Omental fat pad (tissue), 4 donors: ENCODE results near the gene ELL2. TPM values are rescaled to one million over a fixed set of nuclear protein-coding genes. Genes with fewer than 3 reads are reported as not detected.

Experiments
- ATAC-seq: fragments of 150-250 bp; one replicate; pipeline ENCODE4 v1.9.1; 2016; ENCODE audit warnings: mild to moderate bottlenecking, moderate library complexity; ENCODE audit not compliant: low FRiP score
- DNase-seq: peaks from one replicate; pipeline ENCODE4 v3.0.0-alpha.2; 2019; ENCODE audit warnings: low spot score
- CTCF ChIP-seq, 3 donors: fragments of 450-650 bp; IDR thresholded peaks; one replicate each; pipeline ENCODE4 v1.5.1; 2016 to 2017; ENCODE audit warnings: antibody characterized with exemption in 3 of 3, mild to moderate bottlenecking in 3 of 3, moderate library complexity in 2 of 3
- total RNA-seq, 4 donors: library from RNA; depleted of rRNA; stranded (reverse); fragments of >200 nt; gene quantifications; one replicate each; pipeline ENCODE4 v1.1.0, GENCODE V29; 2016

The ELL2 gene
- total RNA-seq, 4 donors from 2014 or later: 64.3 to 318 (median 121) TPM

DNA sequence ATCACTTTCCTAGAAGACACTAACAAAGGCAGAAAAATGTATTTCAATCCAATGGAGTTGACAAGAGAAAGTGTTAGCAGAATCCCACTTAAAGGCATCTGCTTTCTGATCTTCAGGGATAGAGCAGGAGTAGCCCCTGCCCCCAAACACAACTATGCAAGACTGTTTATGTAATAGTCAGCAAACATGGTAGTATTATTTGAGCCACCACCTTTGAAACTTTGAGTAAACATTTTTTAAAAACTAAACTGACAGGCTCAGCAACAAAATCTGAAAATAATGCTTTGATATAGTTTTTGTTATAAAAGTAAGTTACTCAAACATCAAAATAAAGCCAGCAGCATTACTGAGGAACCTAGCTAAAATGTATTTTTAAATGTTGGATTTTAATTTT is 4.8 kb downstream of the ELL2 start:
- no peak for TF ChIP-seq CTCF (IDR thresholded peaks at IDR 0.05)
- ATAC-seq (no peak), DNase-seq (no peak)

- no peak for TF ChIP-seq CTCF (IDR thresholded peaks at IDR 0.05)
- ATAC-seq: no peak
- DNase-seq: no peak
These were observed 5.4 kb downstream of the ELL2 start for GRCh38 chr5:95956021-95956899.

GRCh38 chr5:95954716-95955115 is 6.9 kb downstream of the ELL2 start:
- TF ChIP-seq CTCF (IDR thresholded peaks at IDR 0.05): no peak
- DNase-seq (no peak), ATAC-seq (no peak)

DNA sequence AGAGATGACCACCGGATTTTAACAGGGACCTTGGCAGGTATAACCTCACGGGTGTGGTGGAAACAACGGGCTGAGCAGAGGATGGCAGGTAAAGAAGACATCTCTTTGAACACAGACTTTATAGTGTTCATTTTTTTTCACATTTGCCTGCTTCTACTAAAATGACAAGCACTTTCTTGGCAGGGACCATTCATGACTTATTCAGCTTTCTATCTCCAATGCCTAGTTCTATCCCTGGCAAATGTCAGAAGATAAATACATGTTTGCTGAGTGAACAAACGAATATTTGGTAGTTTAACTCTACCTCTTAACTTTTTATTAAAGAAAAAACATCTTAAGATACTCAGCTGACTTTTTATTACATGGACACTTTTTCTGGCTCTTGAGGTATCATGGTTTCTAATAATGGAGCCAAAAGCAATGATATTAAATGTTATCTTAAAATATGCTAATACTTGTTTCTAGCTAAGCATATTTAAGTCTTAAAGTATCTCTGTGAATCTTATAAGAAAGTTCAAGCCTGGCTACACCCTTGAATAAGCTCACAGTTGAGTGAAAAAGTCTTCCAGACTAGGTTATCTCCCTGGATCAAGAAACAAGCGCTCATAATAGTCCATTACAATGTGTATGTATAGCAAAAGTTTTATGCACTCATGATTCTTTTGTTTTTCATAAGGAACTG is 8.5 kb downstream of the ELL2 start:
- DNase-seq: no peak
- TF ChIP-seq CTCF (IDR thresholded peaks at IDR 0.05): no peak
- no peak for ATAC-seq

- DNase-seq (no peak), ATAC-seq (no peak)
- no peak for TF ChIP-seq CTCF (IDR thresholded peaks at IDR 0.05)
These were observed 9.7 kb downstream of the ELL2 start for GRCh38 chr5:95951916-95952315.

GRCh38 chr5:95949810-95950209 is 11.8 kb downstream of the ELL2 start:
- no peak for TF ChIP-seq CTCF (IDR thresholded peaks at IDR 0.05)
- ATAC-seq (no peak), DNase-seq (no peak)
